Measurements from ENCODE around the gene AIFM2.

AIFM2 gene

GRCh38 chr10:70068925-70069324 lies 63.7 kb downstream of the AIFM2 start:
- TF ChIP-seq EZH2phosphoT487 (IDR thresholded peaks at IDR 0.05; ENCODE audit: borderline replicate concordance, low read length), result no peak
- TF ChIP-seq CTCF (IDR thresholded peaks at IDR 0.05; ENCODE audit: low read depth, low read length, poor library complexity, severe bottlenecking), result no peak
- Histone ChIP-seq H3K4me3 (ENCODE audit: low read length) (no peak overlapping the region), H3K9me2 (replicated peaks; ENCODE audit: control insufficient read depth, low read length) (no peaks in the 10 kb centered on the region)

GRCh38 chr10:70067586-70067985 lies 65.0 kb downstream of the AIFM2 start:
- no peaks in the 10 kb centered on the region for H3K9me2 ChIP-seq (replicated peaks; ENCODE audit: control insufficient read depth, low read length)
- H3K4me3 ChIP-seq (ENCODE audit: low read length), result no peak overlapping the region
- H3K27ac ChIP-seq (ENCODE audit: low read depth, low read length), result no peak overlapping the region
- no peaks in the 10 kb centered on the region for H3K4me1 ChIP-seq (ENCODE audit: control insufficient read depth, low read length)
- no peak overlapping the region for H3K4me2 ChIP-seq (ENCODE audit: low read length)
- TF ChIP-seq EZH2phosphoT487 (IDR thresholded peaks at IDR 0.05; ENCODE audit: borderline replicate concordance, low read length) (no peak), CTCF (IDR thresholded peaks at IDR 0.05; ENCODE audit: low read depth, low read length, poor library complexity, severe bottlenecking) (no peak)
- no peaks in the 10 kb centered on the region for H3F3A ChIP-seq (ENCODE audit: control insufficient read depth, insufficient read depth)
- H3K27me3 ChIP-seq (ENCODE audit: control insufficient read depth, low read length), result 0 out of 2 replicates have a peak, but pooled peaks cover 2% of the 10 kb centered on the region
- H3K36me3 ChIP-seq (ENCODE audit: control insufficient read depth, low read length), result no peaks in the 10 kb centered on the region
- H3K79me2 ChIP-seq (ENCODE audit: control insufficient read depth, low read length), result no peaks in the 10 kb centered on the region
- H4K20me1 ChIP-seq (ENCODE audit: control insufficient read depth, insufficient read depth, low read depth, low read length), result no peaks in the 10 kb centered on the region
- no peaks in the 10 kb centered on the region for H3K9me3 ChIP-seq (ENCODE audit: control insufficient read depth, insufficient read depth, low read length)

More at GRCh38 chr10:70068925-70069324, 63.7 kb downstream of the AIFM2 start:
- Histone ChIP-seq H3K4me1 (ENCODE audit: control insufficient read depth, low read length) (no peaks in the 10 kb centered on the region), H3F3A (ENCODE audit: control insufficient read depth, insufficient read depth) (no peaks in the 10 kb centered on the region), H4K20me1 (ENCODE audit: control insufficient read depth, insufficient read depth, low read depth, low read length) (no peaks in the 10 kb centered on the region), H3K36me3 (ENCODE audit: control insufficient read depth, low read length) (no peaks in the 10 kb centered on the region), H3K27me3 (ENCODE audit: control insufficient read depth, low read length) (0 out of 2 replicates have a peak, but pooled peaks cover 2% of the 10 kb centered on the region), H3K27ac (ENCODE audit: low read depth, low read length) (no peak overlapping the region), H3K9me3 (ENCODE audit: control insufficient read depth, insufficient read depth, low read length) (no peaks in the 10 kb centered on the region), H3K79me2 (ENCODE audit: control insufficient read depth, low read length) (no peaks in the 10 kb centered on the region), H3K4me2 (ENCODE audit: low read length) (no peak overlapping the region)

GRCh38 chr10:70066190-70066589 lies 66.4 kb downstream of the AIFM2 start:
- TF ChIP-seq EZH2phosphoT487 (IDR thresholded peaks at IDR 0.05; ENCODE audit: borderline replicate concordance, low read length) (no peak), CTCF (IDR thresholded peaks at IDR 0.05; ENCODE audit: low read depth, low read length, poor library complexity, severe bottlenecking) (no peak)
- peaks cover 2% of the 10 kb centered on the region; the same call in 1 of the 2 replicates for H3K27me3 ChIP-seq (ENCODE audit: control insufficient read depth, low read length)

More at GRCh38 chr10:70066190-70066589, 66.4 kb downstream of the AIFM2 start:
- Histone ChIP-seq H3K36me3 (ENCODE audit: control insufficient read depth, low read length) (no peaks in the 10 kb centered on the region), H3K27ac (ENCODE audit: low read depth, low read length) (no peak overlapping the region), H4K20me1 (ENCODE audit: control insufficient read depth, insufficient read depth, low read depth, low read length) (no peaks in the 10 kb centered on the region), H3F3A (ENCODE audit: control insufficient read depth, insufficient read depth) (no peaks in the 10 kb centered on the region), H3K9me3 (ENCODE audit: control insufficient read depth, insufficient read depth, low read length) (no peaks in the 10 kb centered on the region), H3K4me2 (ENCODE audit: low read length) (no peak overlapping the region), H3K9me2 (replicated peaks; ENCODE audit: control insufficient read depth, low read length) (no peaks in the 10 kb centered on the region), H3K79me2 (ENCODE audit: control insufficient read depth, low read length) (no peaks in the 10 kb centered on the region), H3K4me1 (ENCODE audit: control insufficient read depth, low read length) (no peaks in the 10 kb centered on the region), H3K4me3 (ENCODE audit: low read length) (no peak overlapping the region)

Data from DOHH2 (cell line).